Prostate gland (tissue), 2 donors: ENCODE measurements around the gene ARHGAP6. TPM values are rescaled to one million over a fixed set of nuclear protein-coding genes. Genes with fewer than 3 reads are reported as not detected.

ENCODE experiments used
- DNase-seq: peaks from one replicate; pipeline ENCODE4 v3.0.0-alpha.2; 2019; ENCODE audit warnings: low spot score
- H3K27ac ChIP-seq, 2 donors: fragments of 200-600 bp; sonication (generic); 2 replicates each; pipeline ENCODE4 v1.5.1; 2017 to 2019
- H3K27me3 ChIP-seq: fragments of 200-600 bp; sonication (generic); replicated peaks from 2 replicates; pipeline ENCODE4 v1.5.1; 2019; ENCODE audit not compliant: insufficient read depth
- H3K36me3 ChIP-seq, 2 donors: fragments of 200-600 bp; sonication (generic); 1 replicate in 1 of 2; 2 replicates in 1 of 2; pipeline versions ENCODE4 v1.5.1 to v1.8.1; 2017 to 2019
- H3K4me1 ChIP-seq: fragments of 200-600 bp; sonication (generic); replicated peaks from 2 replicates; pipeline ENCODE4 v1.5.1; 2019
- H3K4me3 ChIP-seq, 2 donors: fragments of 200-600 bp; sonication (generic); 2 replicates each; pipeline ENCODE4 v1.5.1; 2017 to 2019
- H3K9me3 ChIP-seq: fragments of 200-600 bp; sonication (generic); 2 replicates; pipeline ENCODE4 v1.5.1; 2017
- CTCF ChIP-seq, 4 experiments: fragments of 200-600 bp in 2 of 4; fragments of 450-650 bp in 2 of 4; sonication (generic) in 2 of 4; IDR thresholded peaks; 1 replicate in 3 of 4; 2 replicates in 1 of 4; pipeline ENCODE4 v1.5.1; 2016 to 2019; ENCODE audit warnings: antibody characterized with exemption in 4 of 4, mild to moderate bottlenecking in 2 of 4, moderate library complexity in 2 of 4
- POLR2A ChIP-seq: fragments of 450-650 bp; IDR thresholded peaks from one replicate; pipeline ENCODE4 v1.6.1; 2016; ENCODE audit warnings: antibody characterized with exemption, mild to moderate bottlenecking
- POLR2AphosphoS5 ChIP-seq: sonication (generic); formaldehyde crosslinking; IDR thresholded peaks from one replicate; pipeline ENCODE4 v1.6.1; 2017; ENCODE audit warnings: antibody characterized with exemption
- WGBS: methylation state at CpG from one replicate; pipeline ENCODE4 v1.1.5; 2018; 5-methylcytosine and 5-hydroxymethylcytosine counted together
- intact Hi-C: fragments of 100-400 bp; cut with DNase I; formaldehyde crosslinking; loops from one replicate; pipeline ENCODE4 v1.14.2; 2022
- total RNA-seq, 2 donors: library from RNA; depleted of rRNA; stranded (reverse); fragments of >200 nt; gene quantifications; one replicate each; pipeline ENCODE4 v1.1.0, GENCODE V29; 2016

The ARHGAP6 gene
- total RNA-seq, 2 donors from 2014 or later, result 72.6 to 73.7 TPM

GRCh38 chrX:11386001-11386523 is 279.7 kb downstream of the ARHGAP6 start:
- no peaks in the 10 kb centered on the region for H3K36me3 ChIP-seq
- intact Hi-C loops, result no loop called here
- H3K4me1 ChIP-seq, result no peaks in the 10 kb centered on the region
- no peak overlapping the region for H3K4me3 ChIP-seq
- peak overlapping the region in 1 of 2 donors; percentile 53 for H3K27ac ChIP-seq
- no peak for DNase-seq
- no peaks in the 10 kb centered on the region for H3K27me3 ChIP-seq
- H3K9me3 ChIP-seq, result no peaks in the 10 kb centered on the region
- TF ChIP-seq POLR2AphosphoS5, result no peak
- WGBS, result 12% methylated on average over 5 of the region's 5 CpGs

- Histone ChIP-seq H3K4me1 (no peaks in the 10 kb centered on the region), H3K9me3 (no peaks in the 10 kb centered on the region), H3K4me3 (no peak overlapping the region), H3K27me3 (no peaks in the 10 kb centered on the region), H3K27ac (peak overlapping the region; percentile 36 to 55), H3K36me3 (no peaks in the 10 kb centered on the region)
- no peak for TF ChIP-seq POLR2A
- peak; percentile 12 for TF ChIP-seq POLR2AphosphoS5
- 7% methylated on average over 4 of the region's 4 CpGs for WGBS
- intact Hi-C loops, result loop anchor here (5.0 kb wide), 2 partner anchors 44 to 144 kb away; no protein-coding TSS in a partner anchor
- DNase-seq, result no peak
Observed at GRCh38 chrX:11382930-11383329, 282.8 kb downstream of the ARHGAP6 start.

- no peaks in the 10 kb centered on the region for H3K9me3 ChIP-seq
- peak; percentile 50 for DNase-seq
- no peak overlapping the region for H3K4me3 ChIP-seq
- WGBS, result 1% methylated on average over 6 of the region's 6 CpGs
- H3K36me3 ChIP-seq, result no peaks in the 10 kb centered on the region
- peak overlapping the region in 1 of 2 donors; percentile 38 for H3K27ac ChIP-seq
- intact Hi-C loops, result loop anchor here (5.0 kb wide), 2 partner anchors 46 to 146 kb away; no protein-coding TSS in a partner anchor
- no peaks in the 10 kb centered on the region for H3K27me3 ChIP-seq
- no peaks in the 10 kb centered on the region for H3K4me1 ChIP-seq
- TF ChIP-seq POLR2AphosphoS5, result no peak
- peak; percentile 26 to 63 (median 48) for TF ChIP-seq CTCF (IDR thresholded peaks at IDR 0.05)
Observed at GRCh38 chrX:11381464-11381863, 284.3 kb downstream of the ARHGAP6 start.

- Histone ChIP-seq H3K36me3 (no peaks in the 10 kb centered on the region), H3K27me3 (no peaks in the 10 kb centered on the region), H3K4me1 (no peaks in the 10 kb centered on the region), H3K27ac (no peak overlapping the region), H3K9me3 (no peaks in the 10 kb centered on the region), H3K4me3 (no peak overlapping the region)
- 81% methylated on average over 10 of the region's 10 CpGs for WGBS
- intact Hi-C loops, result loop anchor here (5.0 kb wide), 2 partner anchors 47 to 147 kb away; no protein-coding TSS in a partner anchor
- TF ChIP-seq CTCF (IDR thresholded peaks at IDR 0.05) (no peak), POLR2A (no peak), POLR2AphosphoS5 (no peak)
- no peak for DNase-seq
Observed at GRCh38 chrX:11380187-11380844, 285.4 kb downstream of the ARHGAP6 start.

- no peaks in the 10 kb centered on the region for H3K9me3 ChIP-seq
- no peak overlapping the region for H3K4me3 ChIP-seq
- H3K4me1 ChIP-seq, result no peaks in the 10 kb centered on the region
- H3K36me3 ChIP-seq, result no peaks in the 10 kb centered on the region
- intact Hi-C loops, result loop anchor here (10.0 kb wide), 1 partner anchor 231 kb away; no protein-coding TSS in a partner anchor
- H3K27ac ChIP-seq, result no peak overlapping the region
- no peaks in the 10 kb centered on the region for H3K27me3 ChIP-seq
- DNase-seq, result no peak
- TF ChIP-seq POLR2AphosphoS5 (no peak), CTCF (IDR thresholded peaks at IDR 0.05) (no peak), POLR2A (no peak)
Observed at GRCh38 chrX:11376163-11376562, 289.6 kb downstream of the ARHGAP6 start.
